GM21528 (cell line): ENCODE results near the gene IL6R.
"Not testable (repeated sequence)": the region's sequence is repeated elsewhere in the genome, so short reads cannot be mapped to it uniquely, and the experiment has no call there.

Experiments used
- ATAC-seq: cut with Tn5 transposase; IDR thresholded peaks from one replicate; pipeline ENCODE4 v1.9.1; 2021; ENCODE audit warnings: mild to moderate bottlenecking, moderate library complexity; ENCODE audit not compliant: unreplicated experiment, low FRiP score

The IL6R gene

DNA sequence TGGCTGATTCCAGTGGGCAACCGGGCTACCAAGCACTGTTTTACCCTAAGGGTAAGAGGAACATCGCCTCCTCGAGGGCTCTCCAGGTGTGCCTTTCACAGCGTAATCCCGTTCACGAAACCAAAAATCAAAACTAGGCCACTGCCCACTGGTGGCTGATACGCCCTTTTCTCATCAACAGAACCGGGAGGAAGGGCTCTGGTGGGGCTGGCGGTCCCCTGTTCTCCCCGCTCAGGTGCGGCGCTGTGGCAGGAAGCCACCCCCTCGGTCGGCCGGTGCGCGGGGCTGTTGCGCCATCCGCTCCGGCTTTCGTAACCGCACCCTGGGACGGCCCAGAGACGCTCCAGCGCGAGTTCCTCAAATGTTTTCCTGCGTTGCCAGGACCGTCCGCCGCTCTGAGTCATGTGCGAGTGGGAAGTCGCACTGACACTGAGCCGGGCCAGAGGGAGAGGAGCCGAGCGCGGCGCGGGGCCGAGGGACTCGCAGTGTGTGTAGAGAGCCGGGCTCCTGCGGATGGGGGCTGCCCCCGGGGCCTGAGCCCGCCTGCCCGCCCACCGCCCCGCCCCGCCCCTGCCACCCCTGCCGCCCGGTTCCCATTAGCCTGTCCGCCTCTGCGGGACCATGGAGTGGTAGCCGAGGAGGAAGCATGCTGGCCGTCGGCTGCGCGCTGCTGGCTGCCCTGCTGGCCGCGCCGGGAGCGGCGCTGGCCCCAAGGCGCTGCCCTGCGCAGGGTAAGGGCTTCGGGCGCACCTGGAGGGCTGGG, at the start of gene IL6R:
Gene IL6R (plus strand): TSS at position 360 of the 763 bp plus-strand sequence. CDS start 287 bp downstream, at position 647.
- ATAC-seq: peak; percentile 47

DNA sequence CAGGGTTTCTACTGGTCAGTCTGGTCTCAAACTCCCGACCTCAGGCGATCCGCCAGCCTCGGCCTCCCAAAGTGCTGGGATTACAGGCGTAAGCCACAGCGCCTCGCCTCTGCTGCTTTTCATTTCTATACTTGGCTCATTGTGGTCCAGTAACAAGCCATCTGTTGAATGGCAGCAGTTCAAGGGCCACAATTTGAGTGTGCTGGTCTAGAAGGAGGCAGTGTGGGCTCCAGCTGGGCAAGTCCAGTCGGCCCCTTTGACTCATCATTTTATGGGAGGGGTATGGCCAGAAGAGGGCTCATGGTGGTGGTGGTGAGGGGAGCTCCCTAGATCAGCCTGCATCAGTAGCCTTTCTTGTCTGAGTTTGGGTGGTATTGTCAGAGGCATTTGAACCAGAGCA, 46.6 kb upstream of the IL6R start:
- ATAC-seq: no peak

- ATAC-seq: no peak
Observed at GRCh38 chr1:154360288-154360687, 44.9 kb upstream of the IL6R start.

DNA sequence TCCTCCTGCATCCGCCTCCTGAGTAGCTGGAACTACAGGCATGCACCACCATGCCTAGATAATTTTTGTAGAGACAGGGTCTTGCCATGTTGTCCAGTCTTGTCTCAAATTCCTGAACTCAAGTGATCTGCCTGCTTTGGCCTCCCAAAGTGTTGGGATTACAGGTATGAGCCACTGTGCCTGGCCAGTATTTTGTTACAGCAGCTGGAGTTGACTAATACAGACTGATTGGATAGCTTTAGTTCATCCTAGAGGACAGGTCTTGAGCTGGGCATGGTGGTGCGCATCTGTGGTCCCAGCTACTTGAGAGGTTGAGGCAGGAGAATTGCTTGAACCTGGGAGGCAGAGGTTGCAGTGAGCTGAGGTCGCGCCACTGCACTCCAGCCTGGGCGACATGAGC, 44.3 kb upstream of the IL6R start:
- ATAC-seq: not testable (repeated sequence)

DNA sequence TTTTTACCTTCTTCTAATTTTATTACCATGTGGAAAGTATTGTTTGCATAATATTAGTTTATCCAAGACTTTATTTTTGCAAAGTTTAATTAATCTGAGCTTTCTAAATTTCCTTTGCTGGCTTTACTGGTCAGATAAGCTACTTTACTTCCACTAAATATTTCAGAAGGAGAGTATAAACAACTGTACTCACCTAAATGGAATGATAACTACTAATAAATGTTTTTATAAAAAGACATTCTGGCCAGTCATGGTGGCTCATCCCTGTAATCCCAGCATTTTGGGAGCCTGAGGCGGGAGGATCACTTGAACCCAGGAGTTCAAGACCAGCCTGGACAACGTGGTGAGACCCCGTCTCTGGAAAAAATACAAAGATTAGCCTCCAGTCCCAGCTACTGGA, 43.8 kb upstream of the IL6R start:
- no peak for ATAC-seq

GRCh38 chr1:154371436-154371835, 33.7 kb upstream of the IL6R start:
- no peak for ATAC-seq

GRCh38 chr1:154373777-154374357, 31.3 kb upstream of the IL6R start:
- not testable (repeated sequence) for ATAC-seq

DNA sequence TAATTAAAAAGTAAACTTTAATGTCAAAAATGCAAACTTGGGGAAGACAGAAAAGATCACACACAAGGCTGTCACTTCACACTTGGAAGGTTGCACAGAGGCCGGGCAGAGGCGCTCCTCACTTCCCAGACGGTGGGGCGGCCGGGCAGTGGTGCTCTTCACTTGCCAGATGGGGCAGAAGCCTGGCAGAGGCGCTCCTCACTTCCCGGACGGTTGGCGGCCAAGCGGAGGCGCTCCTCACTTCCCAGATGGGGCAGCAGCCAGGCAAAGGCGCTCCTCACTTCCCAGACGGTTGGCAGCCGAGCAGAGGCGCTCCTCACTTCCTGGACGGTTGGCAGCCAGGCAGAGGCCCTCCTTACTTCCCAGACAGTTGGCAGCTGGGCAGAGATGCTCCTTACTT, 25.8 kb upstream of the IL6R start:
- ATAC-seq: no peak

- no peak for ATAC-seq
Observed at GRCh38 chr1:154384650-154385489, 20.3 kb upstream of the IL6R start.

DNA sequence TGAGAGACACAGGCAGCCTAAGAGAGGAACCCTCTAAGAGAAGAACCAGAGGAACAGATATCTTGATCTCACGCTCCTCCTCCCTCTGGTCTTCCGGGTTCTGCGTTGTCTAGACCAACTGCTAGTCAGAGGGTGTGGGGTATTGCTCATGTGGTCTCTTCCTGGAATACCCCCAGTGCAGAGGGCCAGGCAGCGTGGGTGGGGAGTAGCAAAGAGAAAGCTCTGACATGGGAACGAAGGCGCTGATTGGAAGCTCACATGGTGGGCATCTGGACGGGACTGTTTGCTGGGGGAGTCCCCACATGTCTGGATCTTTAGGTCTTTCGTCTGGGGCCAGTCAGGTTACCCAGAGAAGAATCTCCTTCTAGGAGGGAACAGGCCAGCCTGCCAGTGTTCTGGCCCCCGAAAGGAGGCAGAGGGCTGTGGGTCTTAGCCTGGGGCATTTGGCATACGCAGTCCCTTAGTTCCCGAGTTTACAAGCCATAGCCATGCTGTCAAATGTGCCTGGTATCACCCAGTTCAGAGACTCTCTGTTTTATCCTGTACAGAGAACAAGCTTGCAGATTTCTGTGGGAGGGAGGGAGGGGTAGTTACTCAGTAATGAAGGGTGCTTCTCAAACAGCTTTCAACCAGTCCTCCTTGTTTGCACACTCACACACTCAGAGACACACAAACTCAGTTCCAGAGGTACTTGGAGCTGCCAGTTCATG, 18.3 kb upstream of the IL6R start:
- ATAC-seq: peak; percentile 85

DNA sequence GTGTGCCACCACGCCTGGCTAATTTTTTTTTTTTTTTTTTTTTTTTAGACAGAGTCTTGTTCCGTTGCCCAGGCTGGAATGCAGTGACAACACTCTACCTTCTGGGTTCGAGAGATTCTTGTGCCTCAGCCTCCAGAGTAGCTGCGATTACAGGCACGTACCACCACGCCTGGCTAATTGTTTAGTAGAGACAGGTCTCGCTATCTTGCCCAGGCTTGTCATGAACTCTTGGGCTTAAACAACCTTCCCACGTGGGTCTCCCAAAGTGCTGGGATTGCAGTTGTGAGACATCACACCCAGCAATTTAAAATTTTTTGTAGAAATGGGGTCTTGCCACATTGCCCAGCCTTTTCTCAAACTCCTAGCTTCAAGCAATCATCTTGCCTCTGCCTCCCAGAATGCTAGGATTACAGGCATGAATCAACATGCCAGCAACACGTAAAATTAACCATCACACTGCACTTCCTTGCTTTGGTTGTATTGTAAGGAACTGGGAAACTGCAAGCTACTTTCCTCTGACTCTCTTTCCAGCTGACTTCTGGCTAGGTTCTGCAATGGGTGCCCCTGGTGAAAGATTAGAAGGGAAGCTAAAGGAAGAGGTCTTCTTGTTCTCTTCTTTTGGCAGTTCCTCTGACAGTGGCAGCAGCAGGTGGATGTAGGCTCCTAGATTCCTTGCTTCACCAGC, 13.9 kb upstream of the IL6R start:
- ATAC-seq: no peak

GRCh38 chr1:154398141-154398540, 7.0 kb upstream of the IL6R start:
- no peak for ATAC-seq

GRCh38 chr1:154398678-154399077, 6.5 kb upstream of the IL6R start:
- no peak for ATAC-seq

GRCh38 chr1:154400381-154400801, 4.8 kb upstream of the IL6R start:
- ATAC-seq: no peak

- ATAC-seq: no peak
Observed at GRCh38 chr1:154402409-154402921, 2.7 kb upstream of the IL6R start.

DNA sequence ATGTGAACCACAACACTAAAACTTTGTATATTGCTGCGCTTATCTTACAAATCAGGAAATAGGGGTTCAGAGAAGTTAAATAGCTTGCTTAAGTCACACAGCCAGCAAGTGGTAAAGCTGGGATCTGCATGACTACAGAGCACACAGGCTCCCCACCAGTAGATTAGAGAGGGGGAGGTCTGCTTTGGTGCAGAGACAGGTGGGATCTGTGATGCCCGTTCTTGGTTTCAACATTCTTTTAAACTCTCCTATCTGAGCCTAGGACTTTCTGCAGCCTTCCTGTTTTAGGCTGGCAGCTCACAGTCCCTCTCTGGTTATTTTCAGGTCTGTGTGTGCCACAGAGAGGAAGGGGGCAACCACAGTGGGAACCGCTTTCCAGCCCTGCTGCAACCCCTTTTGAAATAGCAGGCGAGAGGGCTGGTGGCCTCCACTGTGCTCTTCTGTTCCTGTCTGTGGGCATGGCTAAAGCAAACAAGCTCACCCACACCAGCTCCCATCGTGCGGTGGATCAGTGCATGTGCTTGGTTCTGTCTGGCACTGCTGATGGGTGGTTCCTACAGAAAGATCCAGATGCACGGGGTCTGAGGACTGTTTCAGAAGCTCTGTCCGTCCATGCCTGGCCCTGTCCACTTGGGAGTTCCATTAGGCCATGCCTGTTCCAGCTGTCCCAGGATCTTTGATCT, 1.7 kb upstream of the IL6R start:
- no peak for ATAC-seq

DNA sequence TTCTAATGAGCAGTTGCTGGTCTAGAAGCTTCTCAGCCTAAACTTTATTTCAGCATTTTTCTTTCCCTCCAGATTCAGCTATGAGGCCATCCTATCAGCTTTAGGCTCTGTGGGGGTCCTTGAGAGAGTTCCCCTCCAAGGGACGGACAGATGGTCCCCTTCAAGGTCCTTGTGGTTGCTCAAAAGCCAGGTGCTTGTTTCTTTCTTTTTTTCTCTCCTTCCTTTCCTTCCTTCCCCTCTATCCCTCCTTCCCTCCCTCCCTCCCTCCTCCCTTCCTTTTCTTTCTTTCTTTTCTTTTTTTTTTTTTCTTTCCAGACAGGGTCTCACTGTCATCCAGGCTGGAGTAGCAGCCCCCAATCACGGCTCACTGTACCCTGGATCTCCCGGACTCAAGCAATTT, 1.2 kb upstream of the IL6R start:
- ATAC-seq: no peak

DNA sequence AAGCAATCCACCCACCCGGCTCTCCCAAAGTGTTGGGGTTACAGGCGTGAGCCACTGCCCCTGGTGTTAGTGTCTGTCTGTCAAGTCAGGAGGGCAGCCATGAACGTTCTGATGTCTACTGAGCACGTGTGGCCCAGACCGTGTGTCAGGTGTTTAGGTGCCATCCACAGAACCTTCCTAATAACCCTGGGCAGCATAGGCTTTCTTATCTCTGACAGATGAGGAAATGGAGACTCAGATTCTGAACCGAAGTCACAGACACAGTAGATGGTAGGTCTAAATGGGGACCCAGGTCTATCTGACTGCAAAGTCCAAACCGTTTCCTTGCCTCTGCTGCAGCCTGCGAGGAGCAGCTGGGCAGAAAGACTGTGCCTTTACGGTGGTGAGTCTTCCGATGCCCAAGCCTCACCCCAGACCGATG, 622 bp upstream of the IL6R start:
- ATAC-seq: no peak
